WTC11 (cell line): ENCODE measurements around the gene UMAD1. TPM values are rescaled to one million over a fixed set of nuclear protein-coding genes. Genes with fewer than 3 reads are reported as not detected.
"Not testable (repeated sequence)": the region's sequence is repeated elsewhere in the genome, so short reads cannot be mapped to it uniquely, and the experiment has no call there.

Experiments used
- ATAC-seq: fragments of 200-7000 bp; cut with Tn5 transposase; 2 replicates; pipeline ENCODE4 v1.10.0; 2021; ENCODE audit warnings: mild to moderate bottlenecking, moderate library complexity
- CTCF ChIA-PET: fragments of 300-600 bp; sonication (Branson Sonifier 250); formaldehyde crosslinking; loops from one replicate; lab custom pipeline; 2021; ENCODE audit warnings: antibody characterized with exemption; lab: Charles Lee
- POLR2A ChIA-PET: fragments of 350-600 bp; sonication (Branson Sonifier 250); formaldehyde crosslinking; loops from one replicate; lab custom pipeline; 2021; ENCODE audit warnings: antibody characterized with exemption; lab: Charles Lee
- DNase-seq: peaks from one replicate; pipeline ENCODE4 v3.0.0; 2021; ENCODE audit warnings: low spot score
- H3K27ac Mint-ChIP-seq: 2 replicates; pipeline ENCODE4 v1.8.0; 2021; ENCODE audit warnings: mixed read lengths
- H3K27me3 Mint-ChIP-seq: 2 replicates; pipeline ENCODE4 v1.8.0; 2021; ENCODE audit warnings: low read depth, mild to moderate bottlenecking, moderate library complexity, mixed read lengths
- H3K36me3 Mint-ChIP-seq: 2 replicates; pipeline ENCODE4 v1.8.0; 2021; ENCODE audit warnings: mixed read lengths
- H3K4me1 Mint-ChIP-seq: 2 replicates; pipeline ENCODE4 v1.8.0; 2022; ENCODE audit warnings: mixed read lengths
- H3K4me3 Mint-ChIP-seq: 2 replicates; pipeline ENCODE4 v1.8.0; 2021; ENCODE audit warnings: mild to moderate bottlenecking, moderate library complexity, mixed read lengths
- H3K9me3 Mint-ChIP-seq: 2 replicates; pipeline ENCODE4 v1.8.0; 2021; ENCODE audit warnings: mixed read lengths
- CBFB ChIP-seq: sonication (generic); formaldehyde crosslinking; IDR thresholded peaks from 2 replicates; pipeline ENCODE4 v1.8.1; 2022; ENCODE audit warnings: mild to moderate bottlenecking, low read depth, missing genetic modification reagents
- CREM ChIP-seq: sonication (generic); formaldehyde crosslinking; IDR thresholded peaks from 2 replicates; pipeline ENCODE4 v1.8.1; 2022; ENCODE audit warnings: mild to moderate bottlenecking, missing genetic modification reagents, moderate library complexity
- EMX1 ChIP-seq: fragments of 250-450 bp; sonication (Bioruptor Pico); IDR thresholded peaks from 2 replicates; pipeline ENCODE4 v1.8.0; 2021; ENCODE audit warnings: mild to moderate bottlenecking
- GTF2I ChIP-seq: fragments of 250-450 bp; sonication (Bioruptor Pico); conservative IDR thresholded peaks from 2 replicates; pipeline ENCODE4 v1.4.0; 2021; ENCODE audit warnings: mild to moderate bottlenecking
- KAT7 ChIP-seq: sonication (generic); formaldehyde crosslinking; IDR thresholded peaks from 2 replicates; pipeline ENCODE4 v1.8.1; 2023; ENCODE audit warnings: missing genetic modification reagents, mild to moderate bottlenecking, borderline replicate concordance
- MAX ChIP-seq: sonication (generic); formaldehyde crosslinking; IDR thresholded peaks from 2 replicates; pipeline ENCODE4 v1.8.0; 2022; ENCODE audit warnings: mild to moderate bottlenecking, missing genetic modification reagents
- MLX ChIP-seq: sonication (generic); formaldehyde crosslinking; IDR thresholded peaks from 2 replicates; pipeline ENCODE4 v1.8.1; 2023; ENCODE audit warnings: mild to moderate bottlenecking, missing genetic modification reagents, moderate library complexity
- NFATC4 ChIP-seq: fragments of 250-450 bp; sonication (Bioruptor Pico); IDR thresholded peaks from 2 replicates; pipeline ENCODE4 v1.9.0; 2021; ENCODE audit warnings: mild to moderate bottlenecking
- NR3C1 ChIP-seq: sonication (generic); formaldehyde crosslinking; conservative IDR thresholded peaks from 2 replicates; pipeline ENCODE4 v1.8.1; 2023; ENCODE audit warnings: low read depth, mild to moderate bottlenecking, missing genetic modification reagents
- OVOL2 ChIP-seq: fragments of 250-450 bp; sonication (Bioruptor Pico); IDR thresholded peaks from 2 replicates; pipeline ENCODE4 v1.9.0; 2021; ENCODE audit warnings: mild to moderate bottlenecking, borderline replicate concordance
- SMAD4 ChIP-seq: sonication (generic); formaldehyde crosslinking; IDR thresholded peaks from 2 replicates; pipeline ENCODE4 v1.8.0; 2022; ENCODE audit warnings: mild to moderate bottlenecking, missing genetic modification reagents
- TEAD1 ChIP-seq: sonication (generic); formaldehyde crosslinking; IDR thresholded peaks from 2 replicates; pipeline ENCODE4 v1.8.0; 2022; ENCODE audit warnings: mild to moderate bottlenecking, missing genetic modification reagents
- ZBTB21 ChIP-seq: sonication (generic); formaldehyde crosslinking; IDR thresholded peaks from 2 replicates; pipeline ENCODE4 v1.8.1; 2023; ENCODE audit warnings: mild to moderate bottlenecking, missing genetic modification reagents, borderline replicate concordance
- ZNF232 ChIP-seq: sonication (generic); formaldehyde crosslinking; IDR thresholded peaks from 2 replicates; pipeline ENCODE4 v1.8.0; 2022; ENCODE audit warnings: mild to moderate bottlenecking, missing genetic modification reagents
- ZNF396 ChIP-seq: fragments of 250-450 bp; sonication (Bioruptor Pico); IDR thresholded peaks from 2 replicates; pipeline ENCODE4 v1.8.0; 2021; ENCODE audit warnings: mild to moderate bottlenecking, moderate library complexity, borderline replicate concordance
- ZNF416 ChIP-seq: fragments of 250-450 bp; sonication (Bioruptor Pico); IDR thresholded peaks from 2 replicates; pipeline ENCODE4 v1.9.0; 2021; ENCODE audit warnings: mild to moderate bottlenecking, inconsistent platforms
- ZNF423 ChIP-seq: fragments of 250-450 bp; sonication (Bioruptor Pico); IDR thresholded peaks from 2 replicates; pipeline ENCODE4 v2.1.2; 2022; ENCODE audit warnings: mild to moderate bottlenecking, moderate library complexity
- ZNF671 ChIP-seq: fragments of 250-450 bp; sonication (Bioruptor Pico); IDR thresholded peaks from 2 replicates; pipeline ENCODE4 v1.8.0; 2021; ENCODE audit warnings: mild to moderate bottlenecking
- total RNA-seq: library from RNA; stranded (reverse); gene quantifications from 3 replicates; pipeline ENCODE4 v1.2.3, GENCODE V29; 2021
- TF ChIP-seq, protein P1 (sequence below): fragments of 250-450 bp; sonication (Bioruptor Pico); IDR thresholded peaks from 2 replicates; pipeline ENCODE4 v1.9.0; 2021; ENCODE audit warnings: mild to moderate bottlenecking
- TF ChIP-seq, protein P2 (sequence below): sonication (generic); formaldehyde crosslinking; IDR thresholded peaks from 2 replicates; pipeline ENCODE4 v1.8.0; 2022; ENCODE audit warnings: mild to moderate bottlenecking, missing genetic modification reagents

The UMAD1 gene
- total RNA-seq, 1 experiment from 2014 or later = 13.0 TPM

GRCh38 chr7:7820939-7821338 is 180.4 kb downstream of the UMAD1 start (continued):
- TF ChIP-seq KAT7 = no peak
- no peak for TF ChIP-seq CREM (CRISPR knock-in tag)
- no peak for TF ChIP-seq ZNF671 (CRISPR knock-in tag)

DNA sequence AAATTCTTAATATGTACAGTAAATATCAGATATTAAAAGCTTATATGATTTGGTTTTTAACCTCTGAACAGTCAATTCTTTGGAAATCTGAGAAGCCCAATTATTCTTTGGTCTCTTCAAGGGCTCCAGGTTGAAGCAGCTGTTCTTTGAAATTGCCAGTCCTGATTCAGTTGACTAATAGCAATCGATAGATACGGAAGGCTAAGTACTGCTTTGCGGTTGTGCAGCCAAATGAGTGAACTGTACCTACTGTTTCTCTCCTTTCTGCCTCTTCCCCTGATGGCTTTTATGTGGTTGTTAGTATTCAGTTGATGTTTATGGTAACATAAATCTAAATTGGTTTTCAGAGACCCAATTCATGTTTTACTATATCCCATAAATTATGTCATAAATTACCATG is 181.0 kb downstream of the UMAD1 start:
- H3K4me3 Mint-ChIP-seq = no peak overlapping the region
- ChIA-PET POLR2A (no interaction called here), CTCF (interaction anchor here (0.7 kb wide), 1 partner anchor 11 kb away, joined by 3 read pairs; no protein-coding TSS in a partner anchor)
- H3K27me3 Mint-ChIP-seq = no peaks in the 10 kb centered on the region
- no peak for DNase-seq
- peaks cover 37% of the 10 kb centered on the region for H3K4me1 Mint-ChIP-seq
- H3K27ac Mint-ChIP-seq = no peak overlapping the region
- peaks cover 12% of the 10 kb centered on the region for H3K36me3 Mint-ChIP-seq
- no peak for TF ChIP-seq ZNF232 (CRISPR knock-in tag)
- TF ChIP-seq ZNF416 (CRISPR knock-in tag) = no peak
- TF ChIP-seq, protein P1, sequence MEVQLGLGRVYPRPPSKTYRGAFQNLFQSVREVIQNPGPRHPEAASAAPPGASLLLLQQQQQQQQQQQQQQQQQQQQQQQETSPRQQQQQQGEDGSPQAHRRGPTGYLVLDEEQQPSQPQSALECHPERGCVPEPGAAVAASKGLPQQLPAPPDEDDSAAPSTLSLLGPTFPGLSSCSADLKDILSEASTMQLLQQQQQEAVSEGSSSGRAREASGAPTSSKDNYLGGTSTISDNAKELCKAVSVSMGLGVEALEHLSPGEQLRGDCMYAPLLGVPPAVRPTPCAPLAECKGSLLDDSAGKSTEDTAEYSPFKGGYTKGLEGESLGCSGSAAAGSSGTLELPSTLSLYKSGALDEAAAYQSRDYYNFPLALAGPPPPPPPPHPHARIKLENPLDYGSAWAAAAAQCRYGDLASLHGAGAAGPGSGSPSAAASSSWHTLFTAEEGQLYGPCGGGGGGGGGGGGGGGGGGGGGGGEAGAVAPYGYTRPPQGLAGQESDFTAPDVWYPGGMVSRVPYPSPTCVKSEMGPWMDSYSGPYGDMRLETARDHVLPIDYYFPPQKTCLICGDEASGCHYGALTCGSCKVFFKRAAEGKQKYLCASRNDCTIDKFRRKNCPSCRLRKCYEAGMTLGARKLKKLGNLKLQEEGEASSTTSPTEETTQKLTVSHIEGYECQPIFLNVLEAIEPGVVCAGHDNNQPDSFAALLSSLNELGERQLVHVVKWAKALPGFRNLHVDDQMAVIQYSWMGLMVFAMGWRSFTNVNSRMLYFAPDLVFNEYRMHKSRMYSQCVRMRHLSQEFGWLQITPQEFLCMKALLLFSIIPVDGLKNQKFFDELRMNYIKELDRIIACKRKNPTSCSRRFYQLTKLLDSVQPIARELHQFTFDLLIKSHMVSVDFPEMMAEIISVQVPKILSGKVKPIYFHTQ = no peak
- TF ChIP-seq, all 79 proteins: peak for 0
- H3K9me3 Mint-ChIP-seq = peaks cover 18% of the 10 kb centered on the region
- no peak for ATAC-seq

- ATAC-seq, CTCF ChIA-PET, H3K27ac Mint-ChIP-seq, POLR2A ChIA-PET, H3K4me3 Mint-ChIP-seq, H3K27me3 Mint-ChIP-seq, DNase-seq: not testable (repeated sequence)
- H3K36me3 Mint-ChIP-seq = peaks cover 12% of the 10 kb centered on the region
- peaks cover 36% of the 10 kb centered on the region for H3K4me1 Mint-ChIP-seq
- H3K9me3 Mint-ChIP-seq = peaks cover 14% of the 10 kb centered on the region
Observed at GRCh38 chr7:7825294-7825693, 184.7 kb downstream of the UMAD1 start.

GRCh38 chr7:7829667-7830066 is 189.1 kb downstream of the UMAD1 start:
- Mint-ChIP-seq H3K9me3 (peaks cover 17% of the 10 kb centered on the region), H3K4me1 (peaks cover 16% of the 10 kb centered on the region), H3K27me3 (no peaks in the 10 kb centered on the region), H3K4me3 (no peak overlapping the region), H3K27ac (no peak overlapping the region), H3K36me3 (peaks cover 12% of the 10 kb centered on the region)
- DNase-seq = no peak
- ATAC-seq = no peak
- ChIA-PET POLR2A (interaction anchor here (0.5 kb wide), 1 partner anchor 656 kb away, joined by 3 read pairs; no protein-coding TSS in a partner anchor), CTCF (no interaction called here)
- TF ChIP-seq NR3C1 (CRISPR knock-in tag) (no peak), TEAD1 (CRISPR knock-in tag) (no peak), SMAD4 (CRISPR knock-in tag) (no peak), CBFB (CRISPR knock-in tag) (no peak), MLX (CRISPR knock-in tag) (no peak), ZNF423 (no peak), ZNF396 (no peak), OVOL2 (CRISPR knock-in tag) (no peak), NFATC4 (no peak), MAX (CRISPR knock-in tag) (no peak), ZBTB21 (no peak), GTF2I (CRISPR knock-in tag) (no peak), EMX1 (CRISPR knock-in tag) (no peak)
- TF ChIP-seq, protein P2, sequence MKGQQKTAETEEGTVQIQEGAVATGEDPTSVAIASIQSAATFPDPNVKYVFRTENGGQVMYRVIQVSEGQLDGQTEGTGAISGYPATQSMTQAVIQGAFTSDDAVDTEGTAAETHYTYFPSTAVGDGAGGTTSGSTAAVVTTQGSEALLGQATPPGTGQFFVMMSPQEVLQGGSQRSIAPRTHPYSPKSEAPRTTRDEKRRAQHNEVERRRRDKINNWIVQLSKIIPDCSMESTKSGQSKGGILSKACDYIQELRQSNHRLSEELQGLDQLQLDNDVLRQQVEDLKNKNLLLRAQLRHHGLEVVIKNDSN (CRISPR knock-in tag) = no peak
